HUES6 (cell line): Measurements from ENCODE around the gene ITPR1.

ENCODE experiments used
- H3K27ac ChIP-seq: 2 replicates; pipeline ENCODE4 v1.7.0; 2013; ENCODE audit warnings: low read depth, mild to moderate bottlenecking, low read length, inconsistent platforms
- H3K27me3 ChIP-seq: 2 replicates; pipeline ENCODE4 v1.6.1; 2013; ENCODE audit warnings: low read length; ENCODE audit not compliant: control insufficient read depth, insufficient read depth
- H3K36me3 ChIP-seq: 2 replicates; pipeline ENCODE4 v1.6.1; 2013; ENCODE audit warnings: low read length; ENCODE audit not compliant: control insufficient read depth, insufficient read depth
- H3K4me1 ChIP-seq: 2 replicates; pipeline ENCODE4 v1.6.1; 2013; ENCODE audit warnings: low read length; ENCODE audit not compliant: control insufficient read depth, insufficient read depth
- H3K4me3 ChIP-seq: 2 replicates; pipeline ENCODE4 v1.5.1; 2013; ENCODE audit warnings: low read depth, low read length
- H3K9ac ChIP-seq: one replicate; pipeline ENCODE4 v1.6.1; 2013; ENCODE audit warnings: mild to moderate bottlenecking, low read length
- H3K9me3 ChIP-seq: 2 replicates; pipeline ENCODE4 v1.6.1; 2013; ENCODE audit warnings: low read depth, low read length; ENCODE audit not compliant: control insufficient read depth, insufficient read depth

Gene ITPR1

DNA sequence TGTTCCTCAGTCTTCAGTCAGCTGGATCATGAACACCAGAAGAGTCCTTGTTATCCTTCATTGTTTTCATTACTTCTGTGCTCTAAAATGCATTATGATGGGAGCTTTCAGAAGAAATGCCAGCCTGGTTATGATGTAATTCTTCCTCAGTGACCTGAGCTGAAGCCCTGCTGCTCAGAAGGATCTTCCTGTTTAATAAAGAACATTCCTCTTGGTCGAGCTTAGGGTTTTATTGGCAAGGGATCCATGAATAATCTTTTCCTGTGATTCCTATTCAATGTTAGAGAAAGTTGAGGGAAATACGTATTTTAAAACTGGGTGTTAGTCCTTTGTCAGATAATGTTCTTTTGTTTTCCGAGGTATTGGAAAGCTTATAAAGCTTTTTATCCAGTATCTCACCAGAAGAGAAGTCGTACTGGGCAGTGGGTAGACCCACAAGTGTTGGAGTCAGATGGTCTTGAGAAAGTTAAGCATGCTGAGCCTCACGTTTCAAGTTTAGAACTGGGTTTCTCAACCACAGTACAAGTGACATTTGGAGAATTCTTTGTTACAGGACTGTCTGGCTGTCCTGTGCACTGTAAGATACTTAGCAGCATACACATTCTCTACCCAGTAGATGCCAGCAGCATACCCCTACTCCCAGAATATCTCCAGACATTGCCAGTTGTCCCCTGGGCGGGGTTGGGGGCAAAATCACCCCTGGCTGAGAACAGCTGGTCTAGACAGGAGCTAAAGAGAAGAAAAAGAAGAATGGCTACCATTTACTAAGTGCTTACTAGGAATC is 273.8 kb downstream of the ITPR1 start:
- H3K27ac ChIP-seq: no peak overlapping the region
- H3K9me3 ChIP-seq: peaks cover 14% of the 10 kb centered on the region
- H3K4me1 ChIP-seq: no peaks in the 10 kb centered on the region
- no peaks in the 10 kb centered on the region for H3K36me3 ChIP-seq
- H3K9ac ChIP-seq: no peak overlapping the region
- no peak overlapping the region for H3K4me3 ChIP-seq
- no peaks in the 10 kb centered on the region for H3K27me3 ChIP-seq

DNA sequence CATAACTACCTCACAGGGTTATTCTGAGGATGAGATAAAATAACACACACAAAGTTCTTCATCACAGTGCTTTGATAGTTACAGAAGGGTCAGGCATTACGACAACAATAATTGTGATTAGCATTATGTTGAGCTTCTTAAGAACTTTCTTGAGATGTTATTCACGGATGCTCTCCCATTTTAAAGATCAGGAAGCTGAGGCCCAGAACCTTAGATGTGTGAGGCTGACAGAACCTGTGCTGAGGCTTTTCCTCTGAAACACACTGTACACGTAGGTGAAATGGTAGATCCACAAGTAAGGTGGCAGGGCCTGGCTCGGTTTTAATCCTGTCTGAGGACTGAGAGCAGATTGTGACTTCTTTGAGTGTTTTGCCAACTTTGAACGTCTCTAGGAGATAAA is 274.9 kb downstream of the ITPR1 start:
- Histone ChIP-seq H3K36me3 (no peaks in the 10 kb centered on the region), H3K27ac (no peak overlapping the region), H3K4me3 (no peak overlapping the region), H3K9me3 (peaks cover 14% of the 10 kb centered on the region), H3K27me3 (no peaks in the 10 kb centered on the region), H3K4me1 (no peaks in the 10 kb centered on the region), H3K9ac (no peak overlapping the region)

DNA sequence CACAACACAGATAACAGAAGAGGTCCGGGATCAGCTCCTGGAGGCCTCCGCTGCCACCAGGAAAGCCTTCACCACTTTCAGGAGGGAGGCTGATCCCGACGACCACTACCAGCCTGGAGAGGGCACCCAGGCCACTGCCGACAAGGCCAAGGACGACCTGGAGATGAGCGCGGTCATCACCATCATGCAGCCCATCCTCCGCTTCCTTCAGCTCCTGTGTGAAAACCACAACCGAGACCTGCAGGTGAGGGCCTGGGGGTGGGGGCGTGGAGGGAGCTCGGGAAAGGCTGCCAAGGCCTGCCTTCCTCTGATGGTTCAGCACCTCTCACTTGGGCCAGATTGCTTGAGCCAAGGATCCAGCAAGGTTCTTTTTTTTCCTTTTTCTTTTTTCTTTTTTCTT is 275.4 kb downstream of the ITPR1 start:
- H3K9ac ChIP-seq: no peak overlapping the region
- no peaks in the 10 kb centered on the region for H3K27me3 ChIP-seq
- H3K4me1 ChIP-seq: no peaks in the 10 kb centered on the region
- H3K27ac ChIP-seq: no peak overlapping the region
- H3K4me3 ChIP-seq: no peak overlapping the region
- H3K36me3 ChIP-seq: no peaks in the 10 kb centered on the region
- peaks cover 14% of the 10 kb centered on the region for H3K9me3 ChIP-seq

- Histone ChIP-seq H3K4me1 (no peaks in the 10 kb centered on the region), H3K27ac (no peak overlapping the region), H3K4me3 (no peak overlapping the region), H3K27me3 (no peaks in the 10 kb centered on the region), H3K9ac (no peak overlapping the region), H3K9me3 (peaks cover 10% of the 10 kb centered on the region), H3K36me3 (no peaks in the 10 kb centered on the region)
Observed at GRCh38 chr3:4770561-4770960, 277.4 kb downstream of the ITPR1 start.

GRCh38 chr3:4771243-4771642 is 278.1 kb downstream of the ITPR1 start:
- Histone ChIP-seq H3K9me3 (peaks cover 7% of the 10 kb centered on the region), H3K4me3 (no peak overlapping the region), H3K9ac (no peak overlapping the region), H3K27ac (no peak overlapping the region), H3K36me3 (no peaks in the 10 kb centered on the region), H3K4me1 (no peaks in the 10 kb centered on the region), H3K27me3 (no peaks in the 10 kb centered on the region)

- H3K9me3 ChIP-seq: no peaks in the 10 kb centered on the region
- H3K4me1 ChIP-seq: no peaks in the 10 kb centered on the region
- no peak overlapping the region for H3K27ac ChIP-seq
- no peaks in the 10 kb centered on the region for H3K36me3 ChIP-seq
- no peak overlapping the region for H3K4me3 ChIP-seq
- H3K9ac ChIP-seq: no peak overlapping the region
- no peaks in the 10 kb centered on the region for H3K27me3 ChIP-seq
Observed at GRCh38 chr3:4772171-4772804, 279.1 kb downstream of the ITPR1 start.

- Histone ChIP-seq H3K36me3 (no peaks in the 10 kb centered on the region), H3K9ac (no peak overlapping the region), H3K4me1 (no peaks in the 10 kb centered on the region), H3K9me3 (no peaks in the 10 kb centered on the region), H3K4me3 (no peak overlapping the region), H3K27me3 (no peaks in the 10 kb centered on the region), H3K27ac (no peak overlapping the region)
Observed at GRCh38 chr3:4772858-4773257, 279.7 kb downstream of the ITPR1 start.

DNA sequence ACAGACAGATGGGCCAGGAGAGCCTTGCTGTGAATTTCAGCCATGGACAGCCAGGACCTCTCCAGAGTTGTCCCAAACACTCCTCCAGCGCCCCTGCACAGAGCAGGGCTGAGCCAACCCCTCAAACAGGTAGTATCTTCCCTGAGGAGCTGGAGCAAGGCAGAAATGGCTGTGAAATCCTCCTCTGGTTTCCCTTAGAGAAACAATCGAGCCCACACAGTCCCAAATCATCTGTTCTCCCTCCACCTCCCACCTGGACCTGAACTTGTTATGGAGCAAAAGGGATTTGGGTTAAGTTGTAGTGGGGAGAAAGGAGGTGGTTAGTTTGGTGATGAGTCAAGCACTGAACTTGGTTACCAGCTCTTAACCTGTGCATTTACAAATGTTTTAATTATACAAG is 280.4 kb downstream of the ITPR1 start:
- no peaks in the 10 kb centered on the region for H3K4me1 ChIP-seq
- no peaks in the 10 kb centered on the region for H3K27me3 ChIP-seq
- no peaks in the 10 kb centered on the region for H3K36me3 ChIP-seq
- no peak overlapping the region for H3K27ac ChIP-seq
- no peak overlapping the region for H3K9ac ChIP-seq
- no peaks in the 10 kb centered on the region for H3K9me3 ChIP-seq
- no peak overlapping the region for H3K4me3 ChIP-seq

- H3K27ac ChIP-seq: no peak overlapping the region
- H3K27me3 ChIP-seq: no peaks in the 10 kb centered on the region
Observed at GRCh38 chr3:4774531-4774930, 281.4 kb downstream of the ITPR1 start.

GRCh38 chr3:4776399-4776979 is 283.3 kb downstream of the ITPR1 start:
- Histone ChIP-seq H3K27ac (no peak overlapping the region), H3K4me3 (no peak overlapping the region), H3K9me3 (no peaks in the 10 kb centered on the region), H3K36me3 (no peaks in the 10 kb centered on the region), H3K4me1 (no peaks in the 10 kb centered on the region), H3K9ac (no peak overlapping the region), H3K27me3 (no peaks in the 10 kb centered on the region)

More at GRCh38 chr3:4774531-4774930, 281.4 kb downstream of the ITPR1 start:
- H3K9me3 ChIP-seq: no peaks in the 10 kb centered on the region
- no peak overlapping the region for H3K9ac ChIP-seq
- no peaks in the 10 kb centered on the region for H3K4me1 ChIP-seq
- no peaks in the 10 kb centered on the region for H3K36me3 ChIP-seq
- H3K4me3 ChIP-seq: no peak overlapping the region

DNA sequence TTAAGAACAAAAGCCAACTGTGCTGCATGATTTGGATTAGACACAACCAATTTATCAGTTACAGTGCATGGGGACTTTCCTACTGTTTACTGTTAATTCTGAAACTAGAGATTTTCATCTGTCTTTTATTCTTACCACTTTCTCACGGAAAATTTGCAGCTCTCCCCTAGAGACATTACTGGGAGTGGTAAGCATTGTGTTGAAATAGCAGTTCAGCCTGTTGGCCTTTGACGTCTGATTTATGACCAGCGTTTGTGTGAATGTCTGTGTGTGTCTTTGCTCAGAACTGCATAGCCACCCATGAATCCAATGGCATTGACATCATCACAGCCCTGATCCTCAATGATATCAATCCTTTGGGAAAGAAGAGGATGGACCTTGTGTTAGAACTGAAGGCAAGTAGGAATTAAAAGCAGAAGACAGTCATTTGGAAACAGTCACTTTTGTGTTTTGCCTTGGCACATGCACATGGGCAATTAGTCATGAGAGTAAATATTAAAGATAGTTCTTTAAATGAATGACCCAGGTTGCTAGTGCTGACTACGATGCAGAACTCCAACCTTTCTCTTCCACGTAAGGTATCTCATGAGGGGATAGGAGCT is 283.9 kb downstream of the ITPR1 start:
- H3K9me3 ChIP-seq: no peaks in the 10 kb centered on the region
- no peak overlapping the region for H3K27ac ChIP-seq
- H3K4me1 ChIP-seq: no peaks in the 10 kb centered on the region

More for the DNA sequence above, 283.9 kb downstream of the ITPR1 start:
- no peak overlapping the region for H3K9ac ChIP-seq
- no peaks in the 10 kb centered on the region for H3K27me3 ChIP-seq
- no peak overlapping the region for H3K4me3 ChIP-seq
- no peaks in the 10 kb centered on the region for H3K36me3 ChIP-seq
